Measurements from ENCODE around the gene SLC66A1. TPM values are rescaled to one million over a fixed set of nuclear protein-coding genes. Genes with fewer than 3 reads are reported as not detected.

The SLC66A1 gene
- total and polyA plus RNA-seq, 2 experiments from 2014 or later: 21.1 to 24.0 TPM

GRCh38 chr1:19322481-19322880 is 10.4 kb downstream of the SLC66A1 start:
- no peaks in the 10 kb centered on the region for H3K27me3 ChIP-seq
- no peak for TF ChIP-seq CTCF (IDR thresholded peaks at IDR 0.05; ENCODE audit: low read depth, low read length)
- no peak for DNase-seq (ENCODE audit: low read depth in 1 of 2, low spot score in 1 of 2)

GRCh38 chr1:19323987-19324664 is 12.0 kb downstream of the SLC66A1 start:
- H3K27me3 ChIP-seq: no peaks in the 10 kb centered on the region
- TF ChIP-seq CTCF (IDR thresholded peaks at IDR 0.05; ENCODE audit: low read depth, low read length): no peak
- no peak overlapping the region for H3K27ac ChIP-seq
- no peak for DNase-seq (ENCODE audit: low read depth in 1 of 2, low spot score in 1 of 2)
- no peak overlapping the region for H3K4me3 ChIP-seq
- no peaks in the 10 kb centered on the region for H3K4me1 ChIP-seq (ENCODE audit: low read depth)
- H3K9me3 ChIP-seq (ENCODE audit: low read depth): no peaks in the 10 kb centered on the region
- peaks cover 5% of the 10 kb centered on the region for H3K36me3 ChIP-seq

More at GRCh38 chr1:19322481-19322880, 10.4 kb downstream of the SLC66A1 start:
- H3K27ac ChIP-seq: no peak overlapping the region
- no peaks in the 10 kb centered on the region for H3K9me3 ChIP-seq (ENCODE audit: low read depth)
- no peak overlapping the region for H3K4me3 ChIP-seq
- H3K4me1 ChIP-seq (ENCODE audit: low read depth): no peaks in the 10 kb centered on the region
- peaks cover 3% of the 10 kb centered on the region for H3K36me3 ChIP-seq

GRCh38 chr1:19324665-19324990 is 12.5 kb downstream of the SLC66A1 start:
- no peaks in the 10 kb centered on the region for H3K4me1 ChIP-seq (ENCODE audit: low read depth)
- DNase-seq (ENCODE audit: low read depth in 1 of 2, low spot score in 1 of 2): no peak
- H3K36me3 ChIP-seq: peaks cover 5% of the 10 kb centered on the region
- no peaks in the 10 kb centered on the region for H3K9me3 ChIP-seq (ENCODE audit: low read depth)
- TF ChIP-seq CTCF (IDR thresholded peaks at IDR 0.05; ENCODE audit: low read depth, low read length): no peak
- H3K27me3 ChIP-seq: no peaks in the 10 kb centered on the region
- no peak overlapping the region for H3K27ac ChIP-seq
- H3K4me3 ChIP-seq: no peak overlapping the region

GRCh38 chr1:19325368-19325957 is 13.3 kb downstream of the SLC66A1 start:
- peak in 1 of 2 donors; percentile 22 for DNase-seq (ENCODE audit: low read depth in 1 of 2, low spot score in 1 of 2)
- no peaks in the 10 kb centered on the region for H3K4me1 ChIP-seq (ENCODE audit: low read depth)
- H3K4me3 ChIP-seq: no peak overlapping the region
- no peaks in the 10 kb centered on the region for H3K27me3 ChIP-seq
- peaks cover 5% of the 10 kb centered on the region for H3K36me3 ChIP-seq
- no peak for TF ChIP-seq CTCF (IDR thresholded peaks at IDR 0.05; ENCODE audit: low read depth, low read length)
- H3K27ac ChIP-seq: no peak overlapping the region
- no peaks in the 10 kb centered on the region for H3K9me3 ChIP-seq (ENCODE audit: low read depth)

- Histone ChIP-seq H3K4me3 (no peak overlapping the region), H3K9me3 (ENCODE audit: low read depth) (no peaks in the 10 kb centered on the region), H3K36me3 (peaks cover 5% of the 10 kb centered on the region), H3K27me3 (no peaks in the 10 kb centered on the region), H3K27ac (no peak overlapping the region), H3K4me1 (ENCODE audit: low read depth) (no peaks in the 10 kb centered on the region)
- no peak for TF ChIP-seq CTCF (IDR thresholded peaks at IDR 0.05; ENCODE audit: low read depth, low read length)
- DNase-seq (ENCODE audit: low read depth in 1 of 2, low spot score in 1 of 2): no peak
Observed at GRCh38 chr1:19325958-19326747, 14.0 kb downstream of the SLC66A1 start.
